KMS-11 (cell line): Measurements from ENCODE around the gene SMIM9.

Source experiments
- H2AFZ ChIP-seq: fragments of 200-600 bp; sonication (generic); 2 replicates; pipeline ENCODE4 v1.6.1; 2016; ENCODE audit warnings: antibody characterized with exemption, mixed run types, low read depth
- H3K27ac ChIP-seq: fragments of 200-600 bp; sonication (generic); 2 replicates; pipeline ENCODE4 v1.6.1; 2016; ENCODE audit warnings: mild to moderate bottlenecking, mixed run types
- H3K27me3 ChIP-seq: fragments of 200-600 bp; sonication (generic); 2 replicates; pipeline ENCODE4 v1.6.1; 2017; ENCODE audit warnings: mild to moderate bottlenecking, low read depth, mixed run types, moderate library complexity; ENCODE audit not compliant: insufficient read depth
- H3K36me3 ChIP-seq: fragments of 200-600 bp; sonication (generic); 2 replicates; pipeline ENCODE4 v1.6.1; 2017; ENCODE audit warnings: mild to moderate bottlenecking, mixed run types; ENCODE audit not compliant: insufficient read depth
- H3K4me1 ChIP-seq: fragments of 200-600 bp; sonication (generic); 2 replicates; pipeline ENCODE4 v1.6.1; 2016; ENCODE audit warnings: mild to moderate bottlenecking, low read depth, mixed run types; ENCODE audit not compliant: poor library complexity, severe bottlenecking
- H3K4me2 ChIP-seq: fragments of 200-600 bp; sonication (generic); 2 replicates; pipeline ENCODE4 v1.7.0; 2016; ENCODE audit warnings: mild to moderate bottlenecking, mixed run types
- H3K4me3 ChIP-seq: fragments of 200-600 bp; sonication (generic); IDR thresholded peaks from 2 replicates; pipeline ENCODE4 v1.6.1; 2017; ENCODE audit warnings: low read depth, low read length, mixed read lengths; ENCODE audit not compliant: insufficient read depth
- H3K79me2 ChIP-seq: fragments of 200-600 bp; sonication (generic); 2 replicates; pipeline ENCODE4 v1.6.1; 2016; ENCODE audit warnings: low read depth, mixed run types; ENCODE audit not compliant: insufficient read depth
- H3K9ac ChIP-seq: fragments of 200-600 bp; sonication (generic); 2 replicates; pipeline ENCODE4 v1.6.1; 2016; ENCODE audit warnings: mild to moderate bottlenecking, mixed run types
- H4K20me1 ChIP-seq: fragments of 200-600 bp; sonication (generic); 2 replicates; pipeline ENCODE4 v1.6.1; 2016; ENCODE audit warnings: mild to moderate bottlenecking, mixed run types; ENCODE audit not compliant: insufficient read depth
- CTCF ChIP-seq: fragments of 200-600 bp; sonication (generic); conservative IDR thresholded peaks from 2 replicates; pipeline ENCODE4 v1.6.1; 2017; ENCODE audit warnings: low read depth, mild to moderate bottlenecking, antibody characterized with exemption, low read length, moderate library complexity, mixed read lengths

Gene SMIM9

GRCh38 chrX:154780968-154781367 is 53.5 kb downstream of the SMIM9 start:
- no peak overlapping the region for H3K4me2 ChIP-seq
- H3K36me3 ChIP-seq: no peaks in the 10 kb centered on the region

GRCh38 chrX:154779261-154779660 is 55.2 kb downstream of the SMIM9 start:
- H3K4me3 ChIP-seq: no peak overlapping the region
- no peak overlapping the region for H3K27ac ChIP-seq
- no peak overlapping the region for H2AFZ ChIP-seq
- H4K20me1 ChIP-seq: no peaks in the 10 kb centered on the region
- TF ChIP-seq CTCF: no peak
- H3K27me3 ChIP-seq: no peaks in the 10 kb centered on the region
- H3K4me2 ChIP-seq: no peak overlapping the region
- no peaks in the 10 kb centered on the region for H3K79me2 ChIP-seq
- no peaks in the 10 kb centered on the region for H3K4me1 ChIP-seq
- no peak overlapping the region for H3K9ac ChIP-seq
- no peaks in the 10 kb centered on the region for H3K36me3 ChIP-seq

More at GRCh38 chrX:154780968-154781367, 53.5 kb downstream of the SMIM9 start:
- no peak overlapping the region for H3K9ac ChIP-seq
- no peaks in the 10 kb centered on the region for H3K79me2 ChIP-seq
- H3K27ac ChIP-seq: no peak overlapping the region
- H2AFZ ChIP-seq: no peak overlapping the region
- no peaks in the 10 kb centered on the region for H3K4me1 ChIP-seq
- H3K4me3 ChIP-seq: no peak overlapping the region
- H3K27me3 ChIP-seq: no peaks in the 10 kb centered on the region
- TF ChIP-seq CTCF: no peak
- no peaks in the 10 kb centered on the region for H4K20me1 ChIP-seq

- Histone ChIP-seq H3K79me2 (no peaks in the 10 kb centered on the region), H4K20me1 (no peaks in the 10 kb centered on the region), H3K4me3 (no peak overlapping the region), H3K4me2 (no peak overlapping the region), H3K9ac (no peak overlapping the region), H3K27me3 (no peaks in the 10 kb centered on the region), H2AFZ (no peak overlapping the region), H3K27ac (no peak overlapping the region), H3K4me1 (no peaks in the 10 kb centered on the region), H3K36me3 (no peaks in the 10 kb centered on the region)
- TF ChIP-seq CTCF: no peak
These were observed 57.7 kb downstream of the SMIM9 start for GRCh38 chrX:154776753-154777152.

GRCh38 chrX:154775419-154776349 is 58.8 kb downstream of the SMIM9 start:
- Histone ChIP-seq H3K4me2 (no peak overlapping the region), H3K9ac (no peak overlapping the region), H3K27ac (no peak overlapping the region), H3K79me2 (no peaks in the 10 kb centered on the region), H2AFZ (no peak overlapping the region), H4K20me1 (no peaks in the 10 kb centered on the region), H3K27me3 (no peaks in the 10 kb centered on the region), H3K36me3 (no peaks in the 10 kb centered on the region), H3K4me3 (no peak overlapping the region), H3K4me1 (no peaks in the 10 kb centered on the region)
- TF ChIP-seq CTCF: no peak
